ENCODE results near the gene ALPK3. TPM values are rescaled to one million over a fixed set of nuclear protein-coding genes. Genes with fewer than 3 reads are reported as not detected.
A peak's percentile ranks its signal among the peaks of the same experiment; 100 is the strongest.

ALPK3 gene
- total RNA-seq, 4 donors from 2014 or later, result 0.42 to 7.5 (median 1.1) TPM

DNA sequence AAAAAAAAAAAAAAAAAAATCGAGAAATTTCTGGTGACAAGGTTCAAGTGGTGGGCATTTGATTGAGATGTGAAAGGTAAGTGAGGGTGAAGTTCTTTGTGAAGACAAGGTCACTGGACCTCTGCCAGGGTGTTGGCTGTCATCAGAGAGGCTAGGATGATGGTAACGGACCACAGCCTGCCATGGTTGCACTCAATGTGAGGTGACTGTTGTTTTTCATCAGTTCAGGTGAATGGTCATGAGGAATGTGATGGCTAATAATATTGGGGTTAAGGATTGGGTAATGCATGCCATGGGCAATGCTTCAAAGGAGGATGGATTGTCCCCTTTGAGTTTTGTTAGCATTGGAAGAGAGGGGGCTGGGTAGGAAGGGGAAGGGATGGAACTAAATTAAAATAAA, 4.3 kb upstream of the ALPK3 start:
- WGBS, result 95% methylated on average over 2 of the region's 2 CpGs
- no peak for DNase-seq (ENCODE audit: low spot score in 2 of 2)
- Histone ChIP-seq H3K27me3 (no peaks in the 10 kb centered on the region), H3K4me3 (no peak overlapping the region), H3K36me3 (no peaks in the 10 kb centered on the region), H3K4me1 (peaks cover 9% of the 10 kb centered on the region), H3K9me3 (no peaks in the 10 kb centered on the region), H3K27ac (no peak overlapping the region)
- TF ChIP-seq, protein P1, sequence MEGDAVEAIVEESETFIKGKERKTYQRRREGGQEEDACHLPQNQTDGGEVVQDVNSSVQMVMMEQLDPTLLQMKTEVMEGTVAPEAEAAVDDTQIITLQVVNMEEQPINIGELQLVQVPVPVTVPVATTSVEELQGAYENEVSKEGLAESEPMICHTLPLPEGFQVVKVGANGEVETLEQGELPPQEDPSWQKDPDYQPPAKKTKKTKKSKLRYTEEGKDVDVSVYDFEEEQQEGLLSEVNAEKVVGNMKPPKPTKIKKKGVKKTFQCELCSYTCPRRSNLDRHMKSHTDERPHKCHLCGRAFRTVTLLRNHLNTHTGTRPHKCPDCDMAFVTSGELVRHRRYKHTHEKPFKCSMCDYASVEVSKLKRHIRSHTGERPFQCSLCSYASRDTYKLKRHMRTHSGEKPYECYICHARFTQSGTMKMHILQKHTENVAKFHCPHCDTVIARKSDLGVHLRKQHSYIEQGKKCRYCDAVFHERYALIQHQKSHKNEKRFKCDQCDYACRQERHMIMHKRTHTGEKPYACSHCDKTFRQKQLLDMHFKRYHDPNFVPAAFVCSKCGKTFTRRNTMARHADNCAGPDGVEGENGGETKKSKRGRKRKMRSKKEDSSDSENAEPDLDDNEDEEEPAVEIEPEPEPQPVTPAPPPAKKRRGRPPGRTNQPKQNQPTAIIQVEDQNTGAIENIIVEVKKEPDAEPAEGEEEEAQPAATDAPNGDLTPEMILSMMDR (IDR thresholded peaks at IDR 0.05), result no peak
- no peak for TF ChIP-seq POLR2A (IDR thresholded peaks at IDR 0.05)
- TF ChIP-seq POLR2AphosphoS5 (IDR thresholded peaks at IDR 0.05), result no peak
- no peak for TF ChIP-seq EP300 (IDR thresholded peaks at IDR 0.05)

DNA sequence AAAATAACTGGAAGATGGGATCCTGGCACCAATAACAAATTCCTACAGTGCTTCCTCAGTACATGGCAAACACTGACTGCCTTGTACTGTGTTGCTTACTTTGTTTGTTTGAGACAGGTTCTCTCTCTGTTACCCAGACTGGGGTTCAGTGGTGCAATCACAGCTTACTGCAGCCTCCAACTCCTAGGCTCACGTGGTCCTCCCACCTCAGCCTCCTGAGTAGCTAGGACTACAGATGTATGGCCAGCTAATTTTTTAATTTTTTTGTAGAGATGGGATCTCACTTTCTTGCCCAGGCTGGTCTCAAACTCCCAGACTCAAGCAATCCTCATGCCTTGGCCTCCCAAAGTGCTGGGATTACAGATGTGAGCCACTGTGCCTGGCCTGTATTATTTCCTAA, 3.7 kb upstream of the ALPK3 start:
- Histone ChIP-seq H3K27ac (no peak overlapping the region), H3K4me3 (no peak overlapping the region), H3K9me3 (no peaks in the 10 kb centered on the region), H3K4me1 (peaks cover 10% of the 10 kb centered on the region), H3K36me3 (no peaks in the 10 kb centered on the region), H3K27me3 (no peaks in the 10 kb centered on the region)
- 100% methylated on average over 1 of the region's 1 CpG for WGBS
- DNase-seq (ENCODE audit: low spot score in 2 of 2), result no peak
- no peak for TF ChIP-seq POLR2A (IDR thresholded peaks at IDR 0.05)
- no peak for TF ChIP-seq EP300 (IDR thresholded peaks at IDR 0.05)
- TF ChIP-seq, protein P1 (IDR thresholded peaks at IDR 0.05), result no peak
- no peak for TF ChIP-seq POLR2AphosphoS5 (IDR thresholded peaks at IDR 0.05)

DNA sequence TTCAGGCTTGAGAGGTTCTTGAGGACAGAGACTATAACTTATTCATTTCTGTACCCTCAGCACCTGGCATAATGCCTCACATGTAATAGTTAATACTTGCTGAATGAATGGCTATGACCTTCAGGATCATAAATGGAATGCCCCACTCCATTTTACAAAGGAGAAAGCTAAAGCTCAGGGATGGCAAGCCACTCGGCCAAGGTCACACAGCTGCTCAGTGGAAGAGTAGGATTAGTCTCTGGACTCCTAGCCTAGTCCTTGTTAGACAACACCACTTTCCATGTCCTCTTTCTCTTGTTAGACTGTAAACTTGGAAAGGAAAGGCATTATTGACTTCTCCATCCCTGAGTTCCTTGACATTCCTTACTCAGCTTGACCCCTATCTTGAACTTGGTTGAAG, 3.2 kb upstream of the ALPK3 start:
- Histone ChIP-seq H3K4me1 (peaks cover 14% of the 10 kb centered on the region), H3K9me3 (no peaks in the 10 kb centered on the region), H3K36me3 (no peaks in the 10 kb centered on the region), H3K4me3 (no peak overlapping the region), H3K27ac (no peak overlapping the region), H3K27me3 (no peaks in the 10 kb centered on the region)
- 94% methylated on average over 1 of the region's 1 CpG for WGBS
- TF ChIP-seq POLR2AphosphoS5 (IDR thresholded peaks at IDR 0.05), result no peak
- TF ChIP-seq, protein P1 (IDR thresholded peaks at IDR 0.05), result no peak
- TF ChIP-seq EP300 (IDR thresholded peaks at IDR 0.05), result no peak
- TF ChIP-seq POLR2A (IDR thresholded peaks at IDR 0.05), result no peak
- no peak for DNase-seq (ENCODE audit: low spot score in 2 of 2)

DNA sequence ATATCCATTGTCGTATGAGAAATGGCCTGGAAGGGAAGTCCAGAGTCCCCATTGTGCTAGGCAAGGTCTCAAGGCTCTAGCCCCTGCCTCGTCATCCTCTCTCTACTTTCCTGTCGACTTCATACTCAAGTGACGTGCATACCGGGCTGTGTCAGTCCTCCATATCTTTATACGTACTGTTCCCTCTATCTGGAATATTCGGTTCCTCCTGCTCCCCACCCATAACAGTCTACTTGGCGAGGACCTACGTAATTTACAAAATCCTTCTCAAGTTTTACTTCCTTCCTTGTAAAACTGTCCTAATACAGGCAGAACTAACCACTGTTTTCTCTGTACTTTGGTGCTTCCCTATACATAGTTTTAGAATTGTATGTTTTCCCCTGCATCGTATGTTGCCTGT, 2.2 kb upstream of the ALPK3 start:
- WGBS, result 82% methylated on average over 10 of the region's 10 CpGs
- Histone ChIP-seq H3K4me1 (peaks cover 14% of the 10 kb centered on the region), H3K36me3 (no peaks in the 10 kb centered on the region), H3K4me3 (no peak overlapping the region), H3K9me3 (no peaks in the 10 kb centered on the region), H3K27me3 (no peaks in the 10 kb centered on the region), H3K27ac (no peak overlapping the region)
- no peak for DNase-seq (ENCODE audit: low spot score in 2 of 2)
- no peak for TF ChIP-seq POLR2AphosphoS5 (IDR thresholded peaks at IDR 0.05)
- TF ChIP-seq POLR2A (IDR thresholded peaks at IDR 0.05), result no peak
- TF ChIP-seq EP300 (IDR thresholded peaks at IDR 0.05), result no peak
- TF ChIP-seq, protein P1 (IDR thresholded peaks at IDR 0.05), result no peak

DNA sequence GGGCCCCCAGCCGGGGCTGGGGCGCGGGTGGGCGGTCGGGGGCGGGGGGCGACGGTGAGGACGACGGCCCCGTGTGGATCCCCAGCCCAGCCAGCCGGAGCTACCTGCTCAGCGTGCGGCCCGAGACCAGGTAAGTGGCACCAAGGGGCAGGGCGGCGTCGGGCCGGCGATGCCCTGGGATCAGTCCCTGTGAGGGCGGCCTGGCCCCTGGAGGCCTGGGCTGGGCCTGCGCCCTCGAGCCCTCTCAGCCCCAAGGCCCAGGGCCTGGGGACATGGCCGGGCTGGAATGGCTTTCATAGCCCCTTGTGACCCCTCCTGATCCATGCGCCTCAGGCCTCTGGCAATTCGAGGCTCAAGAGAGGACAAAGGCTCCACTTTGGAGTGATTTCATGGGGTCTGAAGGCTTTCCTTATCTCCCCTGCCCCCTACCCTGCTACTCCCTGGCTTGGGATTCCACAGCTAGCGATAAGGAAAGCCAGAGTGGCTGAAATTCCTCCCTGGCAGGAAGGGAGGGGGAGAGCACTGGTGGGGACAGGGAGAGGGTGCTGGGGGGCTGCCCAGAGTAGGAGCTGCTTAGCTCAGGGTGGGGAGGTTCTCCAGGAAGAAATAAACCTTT, 418 bp downstream of the ALPK3 start:
- Histone ChIP-seq H3K4me1 (peaks cover 17% of the 10 kb centered on the region), H3K27ac (no peak overlapping the region), H3K27me3 (no peaks in the 10 kb centered on the region), H3K36me3 (no peaks in the 10 kb centered on the region), H3K4me3 (peak overlapping the region; percentile 19), H3K9me3 (no peaks in the 10 kb centered on the region)
- WGBS, result 28% methylated on average over 5 of the region's 27 CpGs
- no peak for DNase-seq (ENCODE audit: low spot score in 2 of 2)
- no peak for TF ChIP-seq EP300 (IDR thresholded peaks at IDR 0.05)
- TF ChIP-seq POLR2A (IDR thresholded peaks at IDR 0.05), result no peak
- TF ChIP-seq, protein P1 (IDR thresholded peaks at IDR 0.05), result no peak
- TF ChIP-seq POLR2AphosphoS5 (IDR thresholded peaks at IDR 0.05), result no peak

Measured in suprapubic skin (tissue), 4 donors.